ENCODE data around the gene RUNX2.
A peak's percentile ranks its signal among the peaks of the same experiment; 100 is the strongest.

Gene RUNX2

GRCh38 chr6:45527210-45527609 is 199.1 kb downstream of the RUNX2 start:
- peaks cover 3% of the 10 kb centered on the region for H3K9me3 Mint-ChIP-seq
- H3K27ac Mint-ChIP-seq, result no peak overlapping the region
- H3K4me3 Mint-ChIP-seq, result no peak overlapping the region

GRCh38 chr6:45531999-45532595 is 204.0 kb downstream of the RUNX2 start:
- no peak for ATAC-seq
- Mint-ChIP-seq H3K4me1 (peaks cover 5% of the 10 kb centered on the region), H3K36me3 (ENCODE audit: low read depth) (peaks cover 39% of the 10 kb centered on the region), H3K27ac (no peak overlapping the region), H3K27me3 (no peaks in the 10 kb centered on the region), H3K4me3 (no peak overlapping the region), H3K9me3 (peaks cover 2% of the 10 kb centered on the region)
- DNase-seq, result no peak

More at GRCh38 chr6:45527210-45527609, 199.1 kb downstream of the RUNX2 start:
- DNase-seq, result no peak
- no peak for ATAC-seq
- peaks cover 1% of the 10 kb centered on the region for H3K4me1 Mint-ChIP-seq
- peaks cover 38% of the 10 kb centered on the region for H3K36me3 Mint-ChIP-seq (ENCODE audit: low read depth)
- H3K27me3 Mint-ChIP-seq, result no peaks in the 10 kb centered on the region

GRCh38 chr6:45532721-45533210 is 204.6 kb downstream of the RUNX2 start:
- H3K4me1 Mint-ChIP-seq, result peaks cover 5% of the 10 kb centered on the region
- H3K4me3 Mint-ChIP-seq, result no peak overlapping the region
- H3K36me3 Mint-ChIP-seq (ENCODE audit: low read depth), result peaks cover 34% of the 10 kb centered on the region
- no peaks in the 10 kb centered on the region for H3K27me3 Mint-ChIP-seq
- no peak overlapping the region for H3K27ac Mint-ChIP-seq
- no peak for DNase-seq
- ATAC-seq, result no peak
- H3K9me3 Mint-ChIP-seq, result no peaks in the 10 kb centered on the region

- H3K27ac Mint-ChIP-seq, result no peak overlapping the region
- H3K9me3 Mint-ChIP-seq, result no peaks in the 10 kb centered on the region
- H3K36me3 Mint-ChIP-seq (ENCODE audit: low read depth), result peaks cover 29% of the 10 kb centered on the region
These were observed 205.3 kb downstream of the RUNX2 start for GRCh38 chr6:45533386-45533785.

GRCh38 chr6:45535933-45536332 is 207.8 kb downstream of the RUNX2 start:
- no peak overlapping the region for H3K27ac Mint-ChIP-seq
- no peak for DNase-seq
- no peaks in the 10 kb centered on the region for H3K9me3 Mint-ChIP-seq
- H3K4me3 Mint-ChIP-seq, result no peak overlapping the region
- no peaks in the 10 kb centered on the region for H3K27me3 Mint-ChIP-seq
- H3K4me1 Mint-ChIP-seq, result peaks cover 9% of the 10 kb centered on the region
- H3K36me3 Mint-ChIP-seq (ENCODE audit: low read depth), result peaks cover 23% of the 10 kb centered on the region
- no peak for ATAC-seq

More at GRCh38 chr6:45533386-45533785, 205.3 kb downstream of the RUNX2 start:
- H3K4me1 Mint-ChIP-seq, result peaks cover 5% of the 10 kb centered on the region
- H3K4me3 Mint-ChIP-seq, result no peak overlapping the region
- no peak for DNase-seq
- H3K27me3 Mint-ChIP-seq, result no peaks in the 10 kb centered on the region
- no peak for ATAC-seq

- ATAC-seq (no peak), DNase-seq (no peak)
- Mint-ChIP-seq H3K4me3 (no peak overlapping the region), H3K9me3 (no peaks in the 10 kb centered on the region), H3K36me3 (ENCODE audit: low read depth) (peaks cover 29% of the 10 kb centered on the region), H3K4me1 (peaks cover 13% of the 10 kb centered on the region), H3K27ac (no peak overlapping the region), H3K27me3 (no peaks in the 10 kb centered on the region)
These were observed 209.4 kb downstream of the RUNX2 start for GRCh38 chr6:45537539-45537938.

GRCh38 chr6:45538641-45539547 is 210.8 kb downstream of the RUNX2 start:
- Mint-ChIP-seq H3K27me3 (no peaks in the 10 kb centered on the region), H3K9me3 (no peaks in the 10 kb centered on the region), H3K4me1 (peaks cover 25% of the 10 kb centered on the region), H3K36me3 (ENCODE audit: low read depth) (peaks cover 23% of the 10 kb centered on the region), H3K27ac (no peak overlapping the region), H3K4me3 (no peak overlapping the region)
- ATAC-seq, result no peak
- DNase-seq, result no peak

- Mint-ChIP-seq H3K36me3 (ENCODE audit: low read depth) (peaks cover 16% of the 10 kb centered on the region), H3K4me3 (no peak overlapping the region), H3K27me3 (no peaks in the 10 kb centered on the region), H3K27ac (no peak overlapping the region), H3K4me1 (peaks cover 29% of the 10 kb centered on the region), H3K9me3 (no peaks in the 10 kb centered on the region)
- ATAC-seq, result no peak
- no peak for DNase-seq
These were observed 212.3 kb downstream of the RUNX2 start for GRCh38 chr6:45540375-45540920.

- ATAC-seq, result no peak
- H3K9me3 Mint-ChIP-seq, result no peaks in the 10 kb centered on the region
- no peak overlapping the region for H3K27ac Mint-ChIP-seq
- no peak overlapping the region for H3K4me3 Mint-ChIP-seq
- no peak for DNase-seq
- peaks cover 13% of the 10 kb centered on the region for H3K36me3 Mint-ChIP-seq (ENCODE audit: low read depth)
- H3K4me1 Mint-ChIP-seq, result peaks cover 25% of the 10 kb centered on the region
- no peaks in the 10 kb centered on the region for H3K27me3 Mint-ChIP-seq
These were observed 213.8 kb downstream of the RUNX2 start for GRCh38 chr6:45541934-45542333.

- Mint-ChIP-seq H3K36me3 (ENCODE audit: low read depth) (peaks cover 24% of the 10 kb centered on the region), H3K9me3 (no peaks in the 10 kb centered on the region), H3K4me1 (peaks cover 34% of the 10 kb centered on the region), H3K27ac (peak overlapping the region; percentile 4), H3K4me3 (no peak overlapping the region), H3K27me3 (no peaks in the 10 kb centered on the region)
- DNase-seq (no peak), ATAC-seq (peak; percentile 77)
These were observed 215.4 kb downstream of the RUNX2 start for GRCh38 chr6:45543298-45544235.

GRCh38 chr6:45545416-45545815 is 217.3 kb downstream of the RUNX2 start:
- H3K4me3 Mint-ChIP-seq, result no peak overlapping the region
- H3K27me3 Mint-ChIP-seq, result no peaks in the 10 kb centered on the region
- H3K9me3 Mint-ChIP-seq, result no peaks in the 10 kb centered on the region
- ATAC-seq (no peak), DNase-seq (no peak)
- peaks cover 26% of the 10 kb centered on the region for H3K36me3 Mint-ChIP-seq (ENCODE audit: low read depth)
- H3K27ac Mint-ChIP-seq, result no peak overlapping the region
- H3K4me1 Mint-ChIP-seq, result peaks cover 32% of the 10 kb centered on the region

- peak; percentile 11 for DNase-seq
- H3K4me3 Mint-ChIP-seq, result no peak overlapping the region
- peaks cover 28% of the 10 kb centered on the region for H3K4me1 Mint-ChIP-seq
- no peaks in the 10 kb centered on the region for H3K9me3 Mint-ChIP-seq
- no peaks in the 10 kb centered on the region for H3K27me3 Mint-ChIP-seq
- peaks cover 20% of the 10 kb centered on the region for H3K36me3 Mint-ChIP-seq (ENCODE audit: low read depth)
- ATAC-seq, result peak; percentile 70
- H3K27ac Mint-ChIP-seq, result no peak overlapping the region
These were observed 220.8 kb downstream of the RUNX2 start for GRCh38 chr6:45548657-45549515.

- H3K9me3 Mint-ChIP-seq, result no peaks in the 10 kb centered on the region
- H3K36me3 Mint-ChIP-seq (ENCODE audit: low read depth), result peaks cover 10% of the 10 kb centered on the region
- H3K4me1 Mint-ChIP-seq, result peaks cover 27% of the 10 kb centered on the region
- peaks cover 2% of the 10 kb centered on the region for H3K27me3 Mint-ChIP-seq
- no peak overlapping the region for H3K4me3 Mint-ChIP-seq
- peak; percentile 20 for ATAC-seq
- H3K27ac Mint-ChIP-seq, result no peak overlapping the region
- DNase-seq, result no peak
These were observed 224.4 kb downstream of the RUNX2 start for GRCh38 chr6:45552536-45552935.

Data from activated naive CD8-positive, alpha-beta T cell treated with anti-CD3 and anti-CD28 coated beads, Interleukin-2, amount 50 U/mL, for 24 hours (primary cell).